Stimulated activated CD4-positive, alpha-beta T cell treated with anti-CD3 and anti-CD28 coated beads, Interleukin-2, amount 100 ng/mL, for 4 hours (primary cell): Measurements from ENCODE around the gene C3.
"Not testable (repeated sequence)": the region's sequence is repeated elsewhere in the genome, so short reads cannot be mapped to it uniquely, and the experiment has no call there.

Experiments
- DNase-seq: peaks from one replicate; pipeline ENCODE4 v3.0.0-alpha.2; 2020; ENCODE audit warnings: low read depth

The C3 gene

DNA sequence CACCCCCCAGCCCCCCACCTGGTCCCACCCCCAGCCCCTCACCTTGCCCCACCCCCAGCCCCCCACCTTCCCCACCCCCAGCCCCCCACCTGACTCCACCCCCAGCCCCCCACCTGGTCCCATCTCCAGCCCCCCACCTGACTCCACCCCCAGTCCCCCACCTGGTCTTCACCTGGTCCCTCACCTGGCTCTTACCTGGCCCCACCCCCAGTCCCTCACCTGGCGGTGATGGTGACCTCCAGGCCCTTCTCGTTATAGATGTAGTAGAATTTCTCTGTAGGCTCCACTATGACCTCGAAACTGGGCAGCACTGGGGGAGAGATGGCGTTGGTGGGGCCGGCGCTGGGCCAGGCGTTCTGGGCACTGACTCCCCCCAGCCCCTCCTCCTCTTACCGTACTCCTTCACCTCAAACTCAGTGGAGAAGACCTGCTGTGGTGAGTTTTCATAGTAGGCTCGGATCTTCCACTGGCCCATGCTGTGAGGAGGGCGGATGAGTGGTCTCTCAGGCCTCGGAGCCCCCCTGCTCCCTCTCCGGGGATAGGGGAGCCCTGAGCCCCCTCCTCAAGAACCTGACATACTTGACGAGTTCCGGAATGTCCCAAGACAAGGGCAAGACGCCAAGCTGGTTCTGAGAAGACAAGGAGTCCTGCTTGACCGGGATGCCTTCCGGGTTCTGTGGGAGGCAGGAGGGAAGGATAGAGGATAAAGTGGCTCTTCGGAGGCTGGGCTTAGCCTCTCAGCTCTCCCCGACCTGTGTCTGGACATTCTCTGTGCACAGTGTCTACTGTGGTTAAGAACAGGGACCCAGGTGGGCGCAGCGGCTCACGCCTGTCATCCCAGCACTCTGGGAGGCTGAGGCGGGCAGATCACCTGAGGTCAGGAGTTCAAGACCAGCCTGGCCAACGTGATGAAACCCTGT, 6.4 kb downstream of the C3 start:
- DNase-seq, result no peak

- DNase-seq, result no peak
Measured at GRCh38 chr19:6712692-6713670, 7.5 kb downstream of the C3 start.

DNA sequence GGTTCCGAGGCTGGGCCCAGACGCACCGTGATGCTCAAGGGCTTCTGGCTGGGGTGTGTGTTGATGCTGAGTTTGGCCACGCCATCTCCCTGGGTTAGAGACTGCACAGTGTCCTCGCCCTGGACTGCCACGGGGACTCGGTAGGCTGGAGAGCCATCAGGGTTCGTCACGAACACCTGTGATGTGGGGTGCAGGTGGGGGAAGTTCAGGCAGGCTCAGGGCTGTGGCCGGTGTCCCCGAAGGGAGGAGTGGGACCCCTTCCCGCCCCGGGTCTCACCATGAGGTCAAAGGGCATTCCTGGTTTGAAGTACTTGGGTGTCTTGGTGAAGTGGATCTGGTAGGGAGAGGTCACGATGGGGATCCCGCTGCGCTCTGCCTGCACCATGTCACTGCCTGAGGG, 8.2 kb downstream of the C3 start:
- no peak for DNase-seq

GRCh38 chr19:6711605-6712004, 8.8 kb downstream of the C3 start:
- no peak for DNase-seq

DNA sequence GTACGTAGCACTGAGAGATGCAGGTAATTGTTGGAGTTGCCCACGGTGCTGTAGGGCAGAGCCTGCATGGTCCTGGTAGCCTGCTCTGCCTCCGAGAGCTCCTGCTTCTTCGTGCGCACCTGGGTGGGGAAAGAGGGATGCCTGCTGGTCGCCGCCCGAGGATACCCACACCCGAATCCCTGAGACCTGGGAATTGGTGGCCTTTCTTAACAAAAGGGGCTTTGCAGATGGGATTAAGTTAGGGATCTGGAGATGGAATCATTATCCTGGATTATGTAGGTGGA, 9.4 kb downstream of the C3 start:
- DNase-seq, result no peak

DNA sequence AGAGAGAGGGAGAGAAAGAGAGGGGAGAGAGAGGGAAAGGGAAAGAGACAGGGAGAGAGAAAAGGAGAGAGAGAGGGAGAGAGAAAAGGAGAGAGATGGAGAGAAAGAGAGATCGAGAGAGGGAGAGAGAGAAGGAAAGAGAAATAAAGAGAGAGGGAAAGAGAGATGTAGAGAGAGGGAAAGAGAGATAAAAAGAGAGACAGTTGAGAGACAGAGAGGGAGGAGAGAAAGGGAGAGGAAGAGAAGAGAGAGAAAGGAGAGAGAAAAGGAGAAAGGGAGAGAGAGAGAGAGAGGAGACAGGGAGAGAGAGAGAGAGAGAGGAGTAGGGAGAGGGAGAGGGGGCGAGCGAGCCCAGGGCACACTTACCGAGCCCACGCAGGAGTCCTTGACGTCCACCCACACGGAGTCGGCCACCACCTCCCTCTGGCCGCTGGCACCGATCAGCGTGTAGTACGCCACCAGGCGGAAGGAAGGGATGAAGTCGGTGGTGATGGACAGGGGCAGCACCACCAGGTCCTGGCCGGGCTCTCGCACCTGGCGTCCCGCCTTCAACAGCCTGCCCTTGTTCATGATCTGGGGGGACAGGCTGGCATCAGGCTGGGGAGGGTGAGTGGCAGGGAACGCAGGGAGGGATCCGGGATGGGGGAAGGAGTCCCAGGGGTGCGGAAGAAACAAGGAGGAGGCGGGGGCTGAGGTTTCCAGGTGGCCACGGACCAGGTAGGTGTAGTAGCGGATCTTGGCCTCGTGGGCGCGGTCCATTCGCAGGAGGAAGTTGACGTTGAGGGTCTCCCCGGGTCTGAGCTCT, 10.0 kb downstream of the C3 start:
- DNase-seq, result no peak

- DNase-seq, result no peak
Measured at GRCh38 chr19:6709549-6709948, 10.9 kb downstream of the C3 start.

DNA sequence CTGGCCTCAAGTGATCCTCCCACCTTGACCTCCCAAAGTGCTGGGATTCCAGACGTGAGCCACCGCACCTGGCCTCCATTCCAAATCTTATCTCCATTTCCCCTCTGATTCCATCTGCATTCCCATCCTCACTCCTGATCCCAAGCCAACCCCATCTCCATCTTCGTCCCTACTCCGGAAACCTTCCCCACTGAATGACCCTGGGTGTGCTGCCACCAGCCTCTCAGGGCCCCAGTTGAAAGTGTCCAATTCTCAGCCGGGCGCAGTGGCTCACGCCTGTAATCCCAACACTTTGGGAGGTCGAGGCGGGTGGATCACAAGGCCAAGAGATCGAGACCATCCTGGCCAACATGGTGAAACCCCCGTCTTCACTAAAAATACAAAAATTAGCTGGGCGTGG, 11.5 kb downstream of the C3 start:
- DNase-seq, result not testable (repeated sequence)

DNA sequence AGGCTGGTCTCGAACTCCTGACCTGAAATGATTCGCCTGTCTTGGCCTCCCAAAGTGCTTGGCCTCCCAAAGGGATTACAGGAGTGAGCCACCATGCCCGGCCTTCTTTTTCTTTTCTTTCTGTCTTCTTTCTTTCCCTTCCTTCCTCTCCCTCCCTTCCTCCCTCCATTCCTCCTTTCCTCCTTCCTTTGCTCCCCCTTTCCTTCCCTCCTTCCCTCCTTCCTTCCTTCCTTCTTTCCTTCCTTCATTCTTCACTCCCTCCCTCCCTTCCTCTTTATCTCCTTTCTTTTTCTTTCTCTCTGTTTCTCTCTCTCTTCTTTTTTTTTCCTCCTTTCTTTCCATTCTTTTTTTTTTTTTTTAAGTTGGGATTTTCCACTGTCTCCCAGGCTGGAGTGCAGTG, 12.1 kb downstream of the C3 start:
- no peak for DNase-seq

- no peak for DNase-seq
Measured at GRCh38 chr19:6707658-6708018, 12.8 kb downstream of the C3 start.

DNA sequence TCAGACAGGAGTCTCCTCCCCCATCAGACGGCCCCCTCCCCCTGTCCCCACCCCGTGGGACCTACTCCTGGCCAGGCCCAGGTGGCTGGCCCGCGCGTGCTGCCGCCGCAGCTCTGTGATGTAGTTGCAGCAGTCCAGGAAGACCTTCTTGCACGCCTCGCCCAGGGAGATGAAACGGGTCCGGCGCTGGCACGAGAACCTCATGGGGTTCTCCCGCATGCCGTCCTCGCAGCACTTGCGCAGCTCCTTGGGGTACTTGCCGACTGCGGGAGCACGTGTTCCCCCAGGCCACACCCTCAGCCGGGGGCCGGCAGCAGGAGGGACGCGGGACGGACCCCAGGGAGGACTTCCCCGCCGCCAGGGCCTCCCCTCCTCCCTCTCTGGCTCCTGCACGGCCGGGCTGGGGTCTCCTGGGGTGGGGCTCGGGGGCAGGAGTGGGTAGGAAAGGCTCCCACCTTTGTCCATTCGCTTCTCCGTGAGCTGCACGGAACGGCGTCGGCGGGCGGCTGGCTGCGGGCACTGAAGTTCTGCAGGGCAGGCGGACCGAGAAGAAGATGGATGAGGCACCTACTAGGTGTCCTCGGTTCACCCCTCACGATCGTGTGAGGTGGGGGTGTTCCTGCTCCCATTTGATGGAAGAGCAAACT, 13.3 kb downstream of the C3 start:
- no peak for DNase-seq

DNA sequence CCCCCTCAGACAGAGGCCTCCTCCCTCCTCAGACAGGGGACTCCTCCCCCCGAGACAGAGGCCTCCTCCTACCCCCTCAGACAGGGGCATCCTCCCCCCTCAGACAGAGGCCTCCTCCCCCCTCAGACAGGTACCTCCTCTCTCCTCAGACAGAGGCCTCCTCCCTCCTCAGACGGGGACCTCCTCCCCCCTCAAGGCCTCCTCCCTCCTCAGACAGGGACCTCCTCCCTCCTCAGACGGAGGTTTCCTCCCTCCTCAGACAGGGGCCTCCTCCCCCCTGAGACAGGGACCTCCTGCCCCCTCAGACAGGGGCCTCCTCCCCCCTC, 13.9 kb downstream of the C3 start:
- DNase-seq, result no peak

GRCh38 chr19:6705931-6706632, 14.4 kb downstream of the C3 start:
- DNase-seq, result no peak

GRCh38 chr19:6700586-6701316, 19.7 kb downstream of the C3 start:
- no peak for DNase-seq

GRCh38 chr19:6699935-6700334, 20.5 kb downstream of the C3 start:
- no peak for DNase-seq

- no peak for DNase-seq
Measured at GRCh38 chr19:6697291-6697690, 23.2 kb downstream of the C3 start.

DNA sequence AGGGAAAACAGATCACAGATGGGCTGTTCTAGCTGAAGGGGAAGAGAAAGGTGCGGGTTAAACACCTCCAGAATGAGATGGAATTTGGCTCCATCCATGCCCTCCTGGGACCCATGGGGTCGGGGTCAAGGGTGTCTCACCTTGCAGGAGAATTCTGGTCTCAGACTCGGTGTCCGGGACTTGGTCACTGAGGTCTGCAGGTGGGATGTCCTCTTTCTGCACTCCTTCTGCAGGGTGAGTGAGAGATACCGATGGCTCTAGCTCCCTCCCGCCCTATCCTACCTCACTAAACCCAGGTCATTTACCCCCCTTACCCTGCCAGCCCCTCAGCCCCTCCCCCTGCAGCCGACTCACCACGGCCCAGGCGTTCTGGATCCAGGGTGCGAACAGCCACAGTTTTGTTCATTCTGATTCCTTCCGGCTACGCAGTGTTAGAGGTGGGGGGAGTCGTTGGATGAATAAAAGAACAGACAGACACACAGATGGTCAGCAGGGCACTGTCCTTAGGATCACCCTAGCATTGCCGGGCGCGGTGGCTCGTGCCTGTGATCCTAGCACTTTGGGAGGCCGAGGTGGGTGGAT, 24.1 kb downstream of the C3 start:
- no peak for DNase-seq

- no peak for DNase-seq
Measured at GRCh38 chr19:6694147-6694815, 26.2 kb downstream of the C3 start.

- no peak for DNase-seq
Measured at GRCh38 chr19:6693681-6694080, 26.8 kb downstream of the C3 start.

DNA sequence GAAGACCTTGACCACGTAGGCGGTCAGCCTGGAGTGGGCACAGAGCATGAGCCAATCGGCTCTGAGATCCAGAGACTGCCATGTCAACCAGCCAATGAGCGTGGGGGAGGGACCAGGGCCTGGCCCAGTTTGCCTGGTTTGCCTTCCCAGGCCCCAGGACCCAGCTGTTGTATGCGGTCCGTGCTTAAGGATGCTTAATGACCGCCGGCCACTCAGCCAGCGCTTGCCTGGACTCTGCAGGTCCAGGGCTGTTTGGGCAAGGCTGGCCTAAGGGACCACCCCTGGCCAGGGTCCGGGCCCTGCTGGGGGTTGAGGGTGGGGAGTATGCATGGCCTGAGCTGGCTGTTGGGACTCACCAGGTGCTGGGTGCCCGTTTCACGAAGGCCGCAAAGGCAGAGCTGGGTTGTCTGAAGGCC, 27.4 kb downstream of the C3 start:
- DNase-seq, result no peak
